HG03108 (cell line): ENCODE measurements around the gene DDAH2.

Experiments used
- ATAC-seq: cut with Tn5 transposase; IDR thresholded peaks from one replicate; pipeline ENCODE4 v1.9.1; 2021; ENCODE audit warnings: moderate library complexity; ENCODE audit not compliant: unreplicated experiment

The DDAH2 gene, protein sequence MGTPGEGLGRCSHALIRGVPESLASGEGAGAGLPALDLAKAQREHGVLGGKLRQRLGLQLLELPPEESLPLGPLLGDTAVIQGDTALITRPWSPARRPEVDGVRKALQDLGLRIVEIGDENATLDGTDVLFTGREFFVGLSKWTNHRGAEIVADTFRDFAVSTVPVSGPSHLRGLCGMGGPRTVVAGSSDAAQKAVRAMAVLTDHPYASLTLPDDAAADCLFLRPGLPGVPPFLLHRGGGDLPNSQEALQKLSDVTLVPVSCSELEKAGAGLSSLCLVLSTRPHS

DNA sequence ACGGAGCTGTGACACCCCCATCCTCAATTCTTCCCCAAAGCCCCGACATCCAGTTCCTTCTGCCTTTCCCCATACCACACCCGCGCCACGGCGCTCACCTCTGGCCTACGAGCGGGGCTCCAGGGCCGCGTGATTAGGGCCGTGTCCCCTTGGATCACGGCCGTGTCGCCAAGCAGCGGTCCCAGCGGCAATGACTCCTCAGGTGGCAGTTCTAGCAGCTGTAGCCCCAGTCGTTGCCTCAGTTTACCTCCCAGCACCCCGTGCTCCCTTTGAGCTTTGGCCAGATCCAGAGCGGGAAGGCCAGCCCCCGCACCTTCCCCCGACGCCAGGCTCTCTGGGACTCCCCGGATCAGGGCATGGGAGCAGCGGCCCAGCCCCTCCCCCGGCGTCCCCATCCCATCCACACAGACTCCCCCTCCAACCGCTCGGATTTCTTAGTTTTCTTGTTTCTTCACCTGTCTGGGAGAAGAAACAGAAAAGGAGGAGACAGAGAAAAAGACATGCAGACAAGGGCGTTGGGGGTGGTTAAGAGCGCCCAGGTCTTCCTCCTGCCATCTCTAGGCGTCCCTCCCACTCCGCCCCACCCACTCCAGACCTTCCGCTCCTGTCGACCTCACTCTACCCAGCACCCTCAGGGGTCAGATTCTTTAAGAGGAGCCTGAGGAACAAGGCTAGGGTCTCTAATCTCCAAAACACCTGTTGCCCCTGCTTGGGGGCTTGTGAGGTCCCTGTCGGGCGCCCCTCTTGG, at the start of gene DDAH2:
DDAH2 (minus strand) TSS at position 533 of the 748 bp plus-strand sequence; CDS start at position 395, 138 bp downstream.
- no peak for ATAC-seq

DNA sequence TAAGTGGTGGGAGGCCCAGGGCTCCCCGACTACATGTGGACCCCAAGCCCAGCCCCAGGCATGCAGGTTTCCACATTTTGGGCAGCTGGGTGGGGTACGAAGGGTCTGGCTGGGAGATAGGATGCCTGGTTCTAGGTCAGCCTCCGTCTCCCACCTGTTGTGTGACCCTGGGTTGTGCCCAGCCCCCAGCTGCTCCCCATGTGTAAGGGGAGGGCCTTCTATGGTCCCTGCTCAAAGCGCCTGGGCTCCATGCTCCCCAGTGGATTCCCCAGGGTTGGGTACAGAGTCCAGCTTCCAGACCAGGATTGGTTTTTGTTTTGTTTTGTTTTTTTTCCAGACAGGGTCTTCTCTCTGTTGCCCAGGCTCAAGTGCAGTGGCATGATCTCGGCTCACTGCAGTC, 49.1 kb upstream of the DDAH2 start:
- ATAC-seq: no peak

DNA sequence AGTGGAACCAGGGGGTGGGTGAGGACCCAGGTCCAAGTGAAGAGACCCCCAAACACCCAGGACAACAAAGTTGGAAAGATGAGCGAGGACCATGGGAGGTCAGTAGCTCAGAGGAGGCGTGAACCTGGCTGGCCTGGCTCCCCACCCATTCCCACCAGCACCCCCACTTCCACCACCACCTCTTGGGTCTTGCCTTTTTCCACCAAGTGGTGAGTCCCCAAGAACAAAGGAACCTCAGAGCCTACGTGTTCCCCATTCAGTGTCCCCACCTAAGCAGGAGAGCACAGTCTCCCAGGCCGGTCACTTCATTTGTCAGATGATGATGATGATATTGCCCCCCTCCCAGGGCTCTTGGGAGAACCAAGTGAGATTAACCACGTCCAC, 48.6 kb upstream of the DDAH2 start:
- ATAC-seq: no peak

DNA sequence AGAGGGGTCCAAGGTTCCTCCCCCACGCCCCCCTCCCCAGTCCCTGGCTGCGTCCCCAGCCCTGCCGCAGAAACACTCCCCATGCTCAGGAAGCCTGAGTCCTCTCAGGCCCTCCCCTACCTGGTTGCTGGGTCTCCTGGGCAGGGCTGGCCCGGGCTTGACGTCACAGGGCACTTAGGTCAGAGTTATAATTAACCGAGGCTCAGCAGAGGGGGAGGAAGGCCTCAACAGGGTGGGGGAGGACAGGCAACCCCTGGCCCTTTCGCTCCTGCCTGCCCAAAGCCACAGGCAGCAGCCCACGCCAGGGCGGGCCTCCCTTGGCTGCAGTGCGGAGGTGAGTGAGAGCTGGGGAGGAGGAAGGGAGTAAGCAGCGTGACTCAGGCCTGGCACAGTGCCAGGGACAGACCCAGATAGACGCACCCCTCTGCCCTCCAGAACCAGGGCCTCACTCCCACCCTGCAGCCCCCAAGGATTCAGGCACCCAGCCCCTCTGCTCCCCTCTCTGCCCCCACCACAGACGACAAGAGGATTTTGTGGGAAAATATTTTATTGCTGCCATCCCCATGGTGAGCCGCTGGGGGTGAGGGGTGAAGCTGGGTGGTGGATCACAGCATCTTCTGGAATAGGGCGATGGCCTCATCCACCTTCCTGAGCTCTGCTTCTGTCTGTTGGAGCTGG, 48.0 kb upstream of the DDAH2 start, which contains the start of gene VWA7:
VWA7 (minus strand) TSS at position 340 of the 678 bp plus-strand sequence. CDS start 549 bp downstream, outside the sequence.
- peak; percentile 68 for ATAC-seq

DNA sequence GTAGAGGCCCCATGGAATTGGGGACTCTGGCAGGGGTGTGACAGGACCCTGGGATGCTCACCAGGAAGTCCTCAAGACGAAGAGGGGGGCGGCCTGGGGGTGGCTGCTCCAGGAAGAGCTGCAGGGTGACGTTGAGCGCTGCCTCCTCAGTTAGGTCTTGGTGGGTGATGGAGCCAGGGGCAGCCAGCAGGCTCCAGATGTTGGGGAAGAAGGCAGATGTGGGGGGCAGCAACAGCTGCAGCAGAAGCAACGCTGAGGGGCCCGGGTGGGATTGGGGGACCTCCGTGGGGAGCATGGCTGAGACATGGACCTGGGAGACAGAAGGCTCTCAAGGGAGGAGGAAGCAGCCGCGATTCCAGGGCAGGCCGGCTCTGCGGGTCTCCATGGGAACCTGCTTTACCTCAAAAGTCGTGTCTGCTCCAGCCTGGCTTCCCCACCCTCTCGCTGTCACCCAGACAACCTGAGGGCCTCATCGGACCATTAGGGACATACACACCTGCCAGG, 47.4 kb upstream of the DDAH2 start:
- ATAC-seq: no peak

DNA sequence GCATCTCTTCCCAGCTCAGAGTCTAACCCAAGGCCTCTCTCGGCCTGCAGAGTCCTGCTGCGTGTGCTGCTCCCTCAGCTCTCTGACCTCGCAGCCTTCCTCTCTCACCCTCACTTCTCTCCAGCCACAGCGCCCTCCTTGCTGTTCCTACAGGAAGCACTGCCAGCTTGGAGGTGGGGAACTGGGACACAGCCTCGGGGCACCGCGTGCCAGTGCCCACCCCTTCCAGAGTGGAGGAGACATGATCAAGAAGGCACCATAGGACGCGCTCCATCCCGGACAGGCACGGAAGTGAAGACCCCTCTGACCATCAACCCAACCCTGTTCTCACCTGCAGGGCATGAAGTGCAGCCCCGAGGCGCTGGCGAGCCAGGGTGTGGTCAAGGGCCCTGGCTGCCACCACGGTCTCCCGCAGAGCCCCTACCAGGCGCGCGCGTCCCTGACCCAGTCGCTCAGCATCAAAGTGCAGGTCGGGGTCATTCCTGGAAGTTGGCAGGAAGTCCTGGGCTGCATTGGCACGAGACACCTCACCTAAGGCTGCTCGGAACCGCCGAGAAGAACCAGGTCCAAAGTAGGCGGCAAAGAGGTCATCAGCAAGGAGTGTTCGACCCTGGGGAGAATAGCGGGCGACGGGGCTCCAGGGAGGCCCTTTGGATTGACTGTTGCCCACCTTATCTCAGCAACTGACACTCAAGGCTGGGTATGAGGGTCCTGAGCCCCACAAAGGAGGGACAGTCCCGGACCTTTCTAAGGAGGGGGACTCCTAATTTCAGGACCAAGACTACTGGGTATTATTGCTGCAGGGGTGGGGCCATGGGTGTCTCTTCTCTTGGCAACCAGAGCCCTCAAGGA, 46.8 kb upstream of the DDAH2 start:
- no peak for ATAC-seq

DNA sequence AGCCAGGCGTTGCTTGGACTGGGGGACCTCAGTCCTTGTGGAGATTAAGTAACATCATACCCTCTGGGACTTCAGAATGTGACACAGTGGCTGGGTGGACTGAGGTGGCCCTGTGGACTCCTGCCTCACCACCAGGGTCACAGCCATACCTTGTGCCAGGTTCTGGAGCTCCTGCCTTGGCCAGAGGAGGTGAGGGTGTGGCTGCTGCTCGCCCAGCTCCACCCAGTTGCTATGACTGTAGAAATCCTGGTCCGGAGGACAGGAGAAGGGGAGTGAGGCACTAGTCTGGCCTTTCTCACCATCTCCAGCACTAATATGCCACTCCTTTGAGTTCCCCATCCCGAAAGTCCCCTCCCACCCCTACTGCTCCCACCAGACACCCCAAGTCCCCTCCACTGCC, 46.1 kb upstream of the DDAH2 start:
- no peak for ATAC-seq

DNA sequence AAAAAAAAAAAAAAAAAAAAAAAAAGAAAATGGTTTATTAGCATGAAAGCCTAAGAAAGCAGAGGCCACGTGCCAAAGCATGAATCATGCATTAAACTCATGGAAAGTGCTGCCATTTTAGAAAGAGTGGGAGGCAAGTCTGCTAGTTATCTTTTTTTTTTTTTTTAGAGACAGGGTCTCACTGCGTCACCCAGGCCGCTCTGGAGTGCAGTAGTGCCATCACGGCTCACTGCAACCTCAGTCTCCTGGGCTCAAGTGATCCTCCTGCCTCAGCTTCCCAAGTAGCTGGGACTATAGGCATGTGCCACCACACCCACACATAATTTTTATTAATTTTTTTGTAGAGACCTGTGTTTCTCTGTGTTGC, 42.9 kb upstream of the DDAH2 start:
- ATAC-seq: no peak

DNA sequence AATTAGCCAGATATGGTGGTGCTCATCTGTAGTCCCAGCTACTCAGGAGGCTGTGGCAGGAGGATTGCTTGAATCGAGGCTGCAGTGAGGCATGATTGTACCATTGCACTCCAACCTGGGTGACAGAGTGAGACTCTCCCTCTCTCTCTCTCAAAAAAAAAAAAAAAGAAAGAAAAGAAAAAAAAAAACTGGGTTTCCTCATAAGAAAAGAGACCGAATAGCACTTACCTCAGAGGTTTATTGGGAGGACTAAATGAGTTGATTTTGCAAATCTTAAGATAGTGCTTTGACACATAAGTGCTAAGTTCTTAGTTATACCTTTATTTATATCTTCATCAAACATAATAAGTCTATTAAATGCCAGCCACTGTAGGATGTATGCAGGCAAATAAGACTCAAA, 41.8 kb upstream of the DDAH2 start:
- ATAC-seq: no peak

DNA sequence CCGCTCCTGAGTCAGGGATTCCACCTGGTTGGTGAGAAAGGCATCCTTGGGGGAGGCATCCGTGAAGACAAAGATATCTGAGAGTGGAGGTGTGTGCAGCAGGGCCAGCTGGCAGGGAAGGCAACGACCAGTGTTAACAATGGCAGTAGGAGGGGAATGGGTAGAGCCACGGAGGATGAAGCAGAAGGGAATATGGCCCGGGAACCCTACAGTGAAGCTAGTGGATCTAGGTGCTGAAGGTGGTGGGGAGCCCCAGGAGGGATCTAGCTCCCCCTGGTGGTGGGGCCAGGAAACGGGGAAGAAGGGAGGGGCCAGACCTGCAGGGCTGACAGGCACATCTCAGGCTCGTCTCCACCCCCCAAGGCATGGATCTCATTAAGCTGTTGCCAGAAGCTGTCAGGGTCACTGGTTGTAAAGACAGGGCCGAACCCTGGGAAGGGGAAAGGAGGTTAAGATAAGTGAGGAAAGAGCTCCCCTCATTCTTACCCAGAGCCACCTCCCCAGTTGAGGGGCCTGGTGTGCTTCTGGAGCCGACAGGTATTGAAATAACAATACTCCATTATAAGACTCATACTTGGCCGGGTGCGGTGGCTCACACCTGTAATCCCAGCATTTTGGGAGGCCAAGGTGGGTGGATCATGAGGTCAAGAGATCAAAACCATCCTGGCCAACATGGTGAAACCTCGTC, 40.7 kb upstream of the DDAH2 start:
- no peak for ATAC-seq

DNA sequence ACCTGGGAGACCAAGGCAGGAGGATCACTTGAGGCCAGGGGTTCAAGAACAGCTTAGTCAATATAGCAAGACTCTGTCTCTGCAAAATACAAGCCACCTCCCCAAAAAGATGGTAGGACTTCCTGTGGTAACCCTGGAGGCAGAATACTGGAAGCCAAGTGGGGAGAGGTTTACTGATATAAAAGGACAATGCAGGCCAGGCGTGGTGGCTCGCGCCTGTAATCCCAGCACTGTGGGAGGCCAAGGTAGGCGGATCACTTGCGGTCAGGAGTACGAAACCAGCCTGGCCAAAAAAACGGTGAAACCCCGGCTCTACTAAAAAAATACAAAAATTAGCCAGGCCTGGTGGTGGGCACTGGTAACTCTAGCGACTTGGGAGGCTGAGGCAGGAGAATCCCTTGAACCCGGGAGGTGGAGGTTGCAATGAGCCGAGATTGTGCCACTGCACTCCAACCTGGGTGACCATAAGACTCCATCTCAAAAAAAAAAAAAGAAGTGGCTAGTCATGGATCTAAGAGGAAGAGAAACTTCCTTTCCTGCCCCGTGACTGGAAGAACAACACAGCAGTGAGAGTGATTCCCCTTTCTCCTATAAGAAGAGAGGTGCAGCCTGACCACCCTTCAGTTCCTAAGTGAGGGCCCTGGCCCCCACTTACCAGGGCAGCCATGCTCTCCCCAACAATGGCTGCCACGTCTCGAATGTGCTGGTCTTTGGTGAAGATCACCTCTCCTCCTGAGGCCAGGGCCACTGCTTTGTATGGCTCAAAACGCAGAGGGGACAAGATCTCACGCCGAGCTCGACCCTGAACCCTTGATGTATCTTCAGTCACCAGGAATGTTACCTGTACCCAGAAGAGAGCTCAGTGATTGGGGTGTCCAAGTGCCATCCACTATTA, 39.5 kb upstream of the DDAH2 start:
- ATAC-seq: no peak

DNA sequence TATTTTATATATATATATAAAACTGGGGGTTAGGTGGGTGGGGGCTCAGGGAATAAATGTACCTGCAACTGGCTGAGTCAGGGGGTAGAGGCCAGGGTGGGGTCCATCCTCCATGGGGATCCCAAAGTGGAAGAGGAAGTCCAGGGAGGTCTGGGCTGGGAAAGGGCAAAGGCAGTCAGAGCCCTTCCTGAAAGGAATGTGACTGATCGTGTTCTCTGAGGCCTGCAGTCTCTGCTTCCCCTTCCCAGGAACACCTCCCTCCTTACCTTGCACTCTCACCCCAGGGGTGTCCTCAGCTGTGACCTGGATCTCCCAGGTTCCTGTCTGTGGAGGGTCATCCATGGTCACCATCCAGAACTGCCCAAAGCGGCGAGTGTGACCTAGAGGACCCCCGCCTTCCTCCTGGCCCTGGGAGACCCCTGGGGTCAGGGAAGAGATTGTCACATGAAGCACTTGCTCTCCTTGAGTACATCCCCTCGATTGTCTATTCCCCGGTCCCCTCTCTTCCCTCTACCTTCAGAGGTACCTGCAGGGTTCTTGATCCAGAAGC, 38.1 kb upstream of the DDAH2 start:
- ATAC-seq: no peak

DNA sequence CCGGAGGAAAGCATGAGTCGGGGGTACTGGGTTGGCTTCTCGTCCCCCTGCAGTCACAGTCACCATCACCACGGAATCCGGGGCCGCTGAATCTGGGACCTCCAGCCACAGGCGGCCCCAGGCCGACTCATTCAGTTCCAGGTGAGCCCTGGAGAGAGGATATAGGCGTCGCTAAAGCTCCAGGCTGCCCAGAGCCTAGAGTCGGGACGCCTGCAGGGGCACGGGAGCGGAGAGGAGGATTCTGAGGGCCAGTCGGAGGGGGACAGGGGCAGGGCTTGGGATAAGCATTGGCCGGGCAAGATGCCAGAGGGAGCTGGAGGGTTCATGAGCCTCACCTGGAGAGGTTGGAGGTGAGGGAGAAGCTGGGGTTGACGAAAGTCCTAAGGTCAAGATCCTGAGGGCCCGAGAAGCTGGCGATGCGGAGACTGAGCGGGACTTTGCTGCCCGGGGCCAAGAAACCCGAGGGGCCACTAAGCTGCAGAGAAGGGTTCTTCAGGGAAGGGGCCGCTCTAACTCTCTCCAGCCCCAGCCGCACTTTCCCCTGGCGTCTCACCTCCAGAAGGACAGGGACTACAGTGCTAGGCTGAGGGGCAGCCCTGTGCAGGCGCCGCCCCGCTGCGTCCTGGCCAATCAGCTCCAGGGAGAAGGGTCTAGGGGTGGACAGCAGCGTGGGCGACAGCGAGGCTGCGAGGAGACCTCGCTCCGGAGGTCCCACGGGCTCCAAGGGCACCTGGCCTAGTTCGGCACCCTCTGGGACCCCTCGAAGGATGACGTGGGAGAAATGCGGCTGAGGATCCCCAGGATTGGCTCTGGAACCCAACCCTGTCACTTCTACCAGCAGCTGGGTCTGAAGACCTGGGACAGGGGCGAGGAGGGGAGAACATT, 37.1 kb upstream of the DDAH2 start:
- ATAC-seq: no peak

DNA sequence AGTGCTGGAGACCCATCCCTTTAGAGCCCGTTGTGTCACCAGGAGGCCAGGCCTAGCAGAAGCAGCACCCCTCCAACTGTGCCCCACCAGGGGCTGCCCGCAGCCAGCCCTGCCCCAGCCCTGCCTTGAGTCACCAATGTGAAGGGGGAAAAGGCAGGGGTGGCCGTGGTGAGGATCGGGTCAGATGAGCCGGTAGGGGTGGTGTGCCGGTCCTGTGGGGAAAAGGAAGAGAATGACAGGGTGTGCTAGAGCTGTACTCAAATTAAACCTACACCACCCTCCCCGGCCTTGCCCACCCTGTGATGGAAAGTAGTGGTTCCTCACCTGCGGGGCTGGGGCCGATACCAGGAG, 36.4 kb upstream of the DDAH2 start:
- no peak for ATAC-seq

DNA sequence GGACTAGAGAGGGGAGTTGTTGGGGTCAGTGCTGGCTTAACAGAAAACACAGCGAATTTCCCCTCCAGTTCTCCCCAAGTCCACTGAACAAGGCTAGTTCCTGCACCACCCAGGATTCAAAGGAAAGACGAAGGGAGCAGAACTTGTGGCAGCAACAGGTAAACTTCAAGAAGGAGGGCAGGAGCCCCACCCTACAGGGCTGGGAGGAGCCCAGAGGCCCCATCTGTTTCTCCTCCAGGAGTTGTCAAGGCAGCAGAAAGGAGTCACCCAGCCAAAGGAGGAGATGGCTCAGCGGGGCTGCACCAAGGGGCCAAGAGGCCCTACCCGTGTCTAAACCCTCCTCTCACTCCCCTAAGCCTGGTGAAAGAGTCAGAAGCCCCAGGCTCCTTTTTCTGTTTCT, 35.1 kb upstream of the DDAH2 start:
- no peak for ATAC-seq

DNA sequence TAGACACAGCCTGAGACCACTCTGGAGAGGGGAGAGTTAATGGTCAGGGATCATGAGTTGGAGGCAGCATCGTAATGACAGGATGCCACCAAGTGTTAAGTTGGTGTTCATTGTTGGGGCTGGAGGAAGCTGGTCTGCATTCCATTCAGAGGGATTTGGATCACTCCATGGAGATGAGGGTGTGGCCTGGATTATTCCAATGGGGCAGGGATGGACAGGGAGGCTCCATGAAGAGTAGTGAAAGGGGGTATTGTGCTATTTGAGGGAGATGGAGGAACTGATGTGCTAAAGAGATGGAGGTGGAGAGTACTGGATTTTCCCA, 34.5 kb upstream of the DDAH2 start:
- ATAC-seq: no peak

DNA sequence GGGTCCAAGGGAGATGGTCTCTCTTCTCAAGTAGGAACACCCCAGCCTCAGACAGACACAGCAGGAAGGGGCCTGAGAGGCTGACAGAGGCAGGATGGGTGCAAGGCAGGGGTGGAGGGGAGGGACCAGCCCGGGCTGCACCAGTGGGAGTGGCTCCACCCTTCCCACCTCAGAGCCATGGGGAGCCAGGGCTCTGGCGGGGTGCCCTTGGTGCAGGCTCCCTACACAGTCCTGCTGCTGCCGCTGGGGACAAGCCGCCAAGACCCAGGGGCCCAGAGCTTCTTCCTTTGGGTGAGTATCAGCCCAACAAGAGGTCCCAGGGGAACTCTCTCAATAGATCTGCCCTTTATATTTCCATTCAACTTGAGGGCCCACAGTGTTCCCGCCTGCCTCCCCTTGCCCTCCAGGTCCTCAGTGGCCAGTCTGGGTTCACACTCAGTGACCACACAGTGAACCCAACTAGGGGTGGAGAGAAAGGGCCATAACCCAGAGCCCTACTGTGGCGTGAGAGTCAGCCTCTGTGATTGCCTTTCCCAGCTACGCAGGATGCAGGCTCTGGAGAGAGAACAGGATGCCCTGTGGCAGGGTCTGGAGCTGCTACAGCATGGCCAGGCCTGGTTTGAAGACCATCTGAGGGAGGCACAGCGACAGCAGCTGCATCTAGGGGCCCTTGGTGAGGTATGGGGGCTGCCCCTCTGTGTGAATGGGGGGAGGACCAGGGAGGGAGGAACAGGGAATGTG, 33.9 kb upstream of the DDAH2 start:
- no peak for ATAC-seq

DNA sequence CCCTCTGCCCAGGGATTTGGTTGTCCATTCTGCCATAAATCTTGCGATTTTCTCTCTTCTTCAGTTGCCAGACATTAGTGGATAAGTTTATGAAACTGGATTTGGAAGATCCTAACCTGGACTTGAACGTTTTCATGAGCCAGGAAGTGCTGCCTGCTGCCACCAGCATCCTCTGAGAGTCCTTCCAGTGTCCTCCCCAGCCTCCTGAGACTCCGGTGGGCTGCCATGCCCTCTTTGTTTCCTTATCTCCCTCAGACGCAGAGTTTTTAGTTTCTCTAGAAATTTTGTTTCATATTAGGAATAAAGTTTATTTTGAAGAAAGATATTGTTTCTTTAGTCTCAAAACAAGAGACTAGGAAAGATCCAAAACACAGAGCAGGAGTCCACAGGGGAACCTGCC, 33.3 kb upstream of the DDAH2 start, which contains the start of gene SAPCD1:
SAPCD1 (plus strand) TSS at position 301 of the 400 bp plus-strand sequence. CDS start 399 bp downstream, outside the sequence.
- ATAC-seq: no peak
